Stomach (tissue), 9 donors: ENCODE measurements around the gene SMPD3. TPM values are rescaled to one million over a fixed set of nuclear protein-coding genes. Genes with fewer than 3 reads are reported as not detected.
A peak's percentile ranks its signal among the peaks of the same experiment; 100 is the strongest.

ENCODE experiments used
- DNase-seq, 2 donors: peaks; one replicate each; pipeline versions ENCODE4 v3.0.0 to v3.0.0-alpha.2; 2013 to 2019
- H3K27ac ChIP-seq, 5 donors: fragments of 200-600 bp in 4 of 5; sonication (generic) in 4 of 5; one replicate each; pipeline ENCODE4 v1.5.1; 2013 to 2019; ENCODE audit warnings: mild to moderate bottlenecking in 1 of 5, moderate library complexity in 1 of 5
- H3K27me3 ChIP-seq, 3 donors: fragments of 200-600 bp; sonication (generic); one replicate each; pipeline ENCODE4 v1.5.1; 2017 to 2019; ENCODE audit warnings: mixed run types in 1 of 3
- H3K36me3 ChIP-seq, 4 donors: fragments of 200-600 bp; sonication (generic); 1 replicate in 3 of 4; 2 replicates in 1 of 4; pipeline ENCODE4 v1.5.1; 2016 to 2019
- H3K4me1 ChIP-seq, 4 donors: fragments of 200-600 bp; sonication (generic); one replicate each; pipeline ENCODE4 v1.5.1; 2016 to 2019
- H3K4me3 ChIP-seq, 4 donors: fragments of 200-600 bp; sonication (generic) in 3 of 4; one replicate each; pipeline ENCODE4 v1.5.1; 2016 to 2019; ENCODE audit warnings: mild to moderate bottlenecking in 1 of 4
- H3K9me3 ChIP-seq, 4 donors: fragments of 200-600 bp; sonication (generic); one replicate each; pipeline ENCODE4 v1.5.1; 2016 to 2019
- CTCF ChIP-seq, 7 experiments: fragments of 450-650 bp in 4 of 7; fragments of 200-600 bp in 3 of 7; sonication (generic) in 3 of 7; IDR thresholded peaks; one replicate each; pipeline ENCODE4 v1.5.1; 2016 to 2019; ENCODE audit warnings: antibody characterized with exemption in 7 of 7, control low read depth in 2 of 7, mild to moderate bottlenecking in 1 of 7
- EP300 ChIP-seq: sonication (generic); formaldehyde crosslinking; IDR thresholded peaks from one replicate; pipeline ENCODE4 v1.6.1; 2017; ENCODE audit warnings: antibody characterized with exemption
- POLR2A ChIP-seq, 4 donors: fragments of 450-650 bp; IDR thresholded peaks; one replicate each; pipeline ENCODE4 v1.6.1; 2016; ENCODE audit warnings: antibody characterized with exemption in 4 of 4, control low read depth in 2 of 4, mild to moderate bottlenecking in 1 of 4, moderate library complexity in 1 of 4
- POLR2AphosphoS5 ChIP-seq, 3 donors: sonication (generic); formaldehyde crosslinking; IDR thresholded peaks; one replicate each; pipeline ENCODE4 v1.6.1; 2016; ENCODE audit warnings: antibody characterized with exemption in 3 of 3
- WGBS, 5 donors: extraction: QIAGEN DNeasy Blood & Tissue Kit in 3 of 5; methylation state at CpG; one replicate each; pipeline versions ENCODE4 v1.1.5 to v1.1.7; 2013 to 2018; 5-methylcytosine and 5-hydroxymethylcytosine counted together
- intact Hi-C: fragments of 100-400 bp; cut with DNase I; formaldehyde crosslinking; loops from one replicate; pipeline ENCODE4 v1.15.1; 2023; ENCODE audit warnings: low total_unique reads
- polyA plus RNA-seq, 3 donors: library from polyadenylated mRNA; stranded (reverse); fragments of 200-250 nt; gene quantifications; one replicate each; pipeline ENCODE4 v1.2.3, GENCODE V29; 2013
- total RNA-seq, 5 donors: library from RNA; depleted of rRNA; stranded (reverse); fragments of >200 nt; gene quantifications; one replicate each; pipeline versions ENCODE4 v1.1.0 to v1.2.3, GENCODE V29; 2014 to 2016
- donor health status: healthy with polysubstance abuse.
- donor health status: Bipolar disorder and iron deficiency.
- donor health status: healthy.

SMPD3 gene
- total and polyA plus RNA-seq, 8 donors = 1.7 to 110 (median 53.7) TPM

DNA sequence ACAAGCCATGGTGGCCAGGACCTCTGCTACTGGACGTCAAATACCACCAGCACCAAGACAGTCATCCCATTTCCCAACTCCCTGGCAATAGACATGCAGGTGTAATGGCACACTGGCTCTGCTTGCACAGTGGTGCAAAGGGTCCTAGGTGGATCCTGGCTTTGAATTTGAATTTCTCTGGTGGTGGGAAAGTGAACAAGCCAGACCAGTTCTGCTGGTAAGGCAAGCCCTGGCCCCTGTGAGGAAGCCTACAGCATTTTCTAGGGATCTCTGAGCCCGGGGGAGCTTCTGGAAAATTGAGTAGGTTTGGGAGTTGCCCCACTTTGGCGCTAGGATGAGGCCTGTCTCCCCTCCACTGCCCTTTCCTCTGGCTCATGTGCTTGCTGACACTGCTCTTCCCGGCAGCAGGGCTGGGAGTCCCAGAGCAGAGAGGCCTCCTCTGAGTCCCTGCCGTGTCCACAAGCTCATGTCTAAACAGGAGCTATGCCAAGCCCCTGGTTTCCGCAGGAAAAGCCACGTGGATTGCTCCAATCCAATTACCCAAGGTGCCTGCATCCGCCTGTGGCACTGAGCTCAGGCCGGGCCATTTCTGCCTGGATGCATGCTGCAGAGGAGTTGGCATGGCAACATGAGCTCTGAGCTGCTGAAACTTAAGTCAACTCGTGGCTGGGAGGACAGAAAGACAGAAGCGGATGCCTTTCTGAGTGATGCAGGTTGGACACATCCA is 70.5 kb downstream of the SMPD3 start:
- TF ChIP-seq CTCF (IDR thresholded peaks at IDR 0.05) (no peak), EP300 (no peak), POLR2AphosphoS5 (IDR thresholded peaks at IDR 0.05) (no peak), POLR2A (IDR thresholded peaks at IDR 0.05) (no peak)
- Histone ChIP-seq H3K36me3 (peaks cover 0 to 6% (median 0%) of the 10 kb centered on the region in 4 donors), H3K27me3 (no peaks in the 10 kb centered on the region), H3K9me3 (no peaks in the 10 kb centered on the region), H3K4me3 (no peak overlapping the region), H3K4me1 (peaks cover 0 to 41% (median 9%) of the 10 kb centered on the region in 4 donors), H3K27ac (no peak overlapping the region)
- DNase-seq = peak; percentile 34 to 62
- intact Hi-C loops = no loop called here
- WGBS, 5 donors = 42 to 63% (median 44%) methylated on average over 7 to 11 of the region's 11 CpGs

DNA sequence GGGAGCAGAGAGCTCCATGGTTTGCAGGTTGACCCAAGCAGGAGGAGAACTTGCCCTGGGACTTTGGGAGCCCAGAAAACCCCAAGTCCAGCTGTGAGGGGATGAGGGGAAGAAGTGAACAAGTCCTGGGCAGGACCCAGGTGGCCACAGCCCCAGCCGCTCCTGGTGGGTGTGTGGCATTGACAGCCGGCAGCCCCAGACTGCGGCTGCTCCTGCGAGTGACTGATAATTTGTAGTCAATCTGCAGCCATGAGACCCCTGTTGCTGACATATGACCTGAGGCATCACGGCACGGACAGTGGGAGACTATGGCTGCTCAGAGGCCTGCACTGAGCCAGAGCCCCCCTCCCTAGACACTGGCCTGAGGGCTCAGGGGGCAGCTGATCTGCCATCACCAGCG is 71.1 kb downstream of the SMPD3 start:
- H3K27me3 ChIP-seq = no peaks in the 10 kb centered on the region
- no peak overlapping the region for H3K4me3 ChIP-seq
- no peak for DNase-seq
- H3K27ac ChIP-seq = no peak overlapping the region
- 93 to 96% (median 95%) methylated on average over 7 of the region's 7 CpGs; no CpG with 5 or more reads in 1 of the 5 donors for WGBS, 5 donors
- TF ChIP-seq EP300 (no peak), CTCF (IDR thresholded peaks at IDR 0.05) (no peak), POLR2A (IDR thresholded peaks at IDR 0.05) (no peak), POLR2AphosphoS5 (IDR thresholded peaks at IDR 0.05) (no peak)
- peaks cover 0 to 35% (median 7%) of the 10 kb centered on the region in 4 donors for H3K4me1 ChIP-seq
- no peaks in the 10 kb centered on the region for H3K9me3 ChIP-seq
- intact Hi-C loops = no loop called here
- H3K36me3 ChIP-seq = peaks cover 0 to 6% (median 0%) of the 10 kb centered on the region in 4 donors

- Histone ChIP-seq H3K36me3 (peaks cover 0 to 11% (median 1%) of the 10 kb centered on the region in 4 donors), H3K27ac (no peak overlapping the region), H3K9me3 (no peaks in the 10 kb centered on the region), H3K27me3 (no peaks in the 10 kb centered on the region), H3K4me1 (peaks cover 0 to 29% (median 7%) of the 10 kb centered on the region in 4 donors), H3K4me3 (no peak overlapping the region)
- intact Hi-C loops = no loop called here
- DNase-seq = no peak
- WGBS, 5 donors = 90 to 97% (median 94%) methylated on average over 1 to 6 of the region's 6 CpGs
- no peak for TF ChIP-seq POLR2A (IDR thresholded peaks at IDR 0.05)
- TF ChIP-seq POLR2AphosphoS5 (IDR thresholded peaks at IDR 0.05) = no peak
- no peak for TF ChIP-seq CTCF (IDR thresholded peaks at IDR 0.05)
- TF ChIP-seq EP300 = no peak
Observed at GRCh38 chr16:68376590-68376989, 71.7 kb downstream of the SMPD3 start.

DNA sequence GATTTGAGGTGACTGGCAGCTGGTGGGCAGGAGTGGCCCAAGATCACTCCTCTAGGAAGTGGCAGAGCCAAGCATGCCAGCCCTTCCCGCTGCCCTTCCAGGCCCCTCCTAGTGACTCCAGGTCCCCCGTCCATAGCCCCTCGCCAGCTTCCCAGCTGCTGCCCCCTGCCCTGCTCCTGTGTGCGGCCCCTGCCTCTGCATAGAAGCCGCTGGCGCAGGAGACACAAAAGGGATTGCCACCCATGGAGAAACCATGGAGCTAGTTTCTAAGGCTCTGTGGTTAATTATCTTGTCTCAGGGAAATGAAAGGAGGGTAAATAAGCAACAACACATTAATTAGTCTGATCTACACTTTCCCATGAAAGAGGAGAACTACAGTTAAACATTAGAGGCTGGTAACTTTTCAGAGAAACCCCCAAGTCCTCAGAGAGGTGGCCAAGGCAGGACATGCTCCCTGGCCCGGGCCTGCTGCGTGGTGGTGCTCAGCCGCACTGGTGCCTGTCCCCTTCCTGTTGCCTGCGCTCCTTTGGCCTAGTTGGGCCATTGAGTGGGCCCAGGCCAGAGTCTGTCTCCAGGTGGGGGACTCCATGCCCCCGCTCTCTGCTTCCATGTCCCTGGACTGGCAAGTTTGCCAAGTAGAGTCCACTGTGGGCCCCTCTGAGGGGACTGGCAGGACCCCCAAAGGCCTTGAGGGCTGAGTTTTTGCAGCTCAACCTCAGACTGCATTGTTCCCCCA is 72.3 kb downstream of the SMPD3 start:
- Histone ChIP-seq H3K27me3 (no peaks in the 10 kb centered on the region), H3K9me3 (no peaks in the 10 kb centered on the region), H3K36me3 (peaks cover 0 to 17% (median 5%) of the 10 kb centered on the region in 4 donors), H3K4me1 (peaks cover 0 to 25% (median 7%) of the 10 kb centered on the region in 4 donors), H3K27ac (no peak overlapping the region), H3K4me3 (no peak overlapping the region)
- WGBS, 5 donors = 95 to 99% (median 97%) methylated on average over 8 to 11 of the region's 11 CpGs
- TF ChIP-seq POLR2AphosphoS5 (IDR thresholded peaks at IDR 0.05) = no peak
- no peak for TF ChIP-seq CTCF (IDR thresholded peaks at IDR 0.05)
- no peak for TF ChIP-seq POLR2A (IDR thresholded peaks at IDR 0.05)
- TF ChIP-seq EP300 = no peak
- intact Hi-C loops = no loop called here
- DNase-seq = no peak
